HT-29 (cell line): Measurements from ENCODE around the gene NSUN4. TPM values are rescaled to one million over a fixed set of nuclear protein-coding genes. Genes with fewer than 3 reads are reported as not detected.
"Not testable (repeated sequence)": the region's sequence is repeated elsewhere in the genome, so short reads cannot be mapped to it uniquely, and the experiment has no call there.

Source experiments
- DNase-seq: peaks from one replicate; pipeline ENCODE4 v3.0.0-alpha.2; 2015; ENCODE audit warnings: low spot score
- total RNA-seq: library from RNA; depleted of rRNA; stranded (reverse); fragments of >200 nt; shearing (Covaris generic); gene quantifications from 2 replicates; pipeline ENCODE4 v1.2.3, GENCODE V29; 2014

NSUN4 gene
- total RNA-seq, 1 experiment from 2014 or later: 24.8 TPM

DNA sequence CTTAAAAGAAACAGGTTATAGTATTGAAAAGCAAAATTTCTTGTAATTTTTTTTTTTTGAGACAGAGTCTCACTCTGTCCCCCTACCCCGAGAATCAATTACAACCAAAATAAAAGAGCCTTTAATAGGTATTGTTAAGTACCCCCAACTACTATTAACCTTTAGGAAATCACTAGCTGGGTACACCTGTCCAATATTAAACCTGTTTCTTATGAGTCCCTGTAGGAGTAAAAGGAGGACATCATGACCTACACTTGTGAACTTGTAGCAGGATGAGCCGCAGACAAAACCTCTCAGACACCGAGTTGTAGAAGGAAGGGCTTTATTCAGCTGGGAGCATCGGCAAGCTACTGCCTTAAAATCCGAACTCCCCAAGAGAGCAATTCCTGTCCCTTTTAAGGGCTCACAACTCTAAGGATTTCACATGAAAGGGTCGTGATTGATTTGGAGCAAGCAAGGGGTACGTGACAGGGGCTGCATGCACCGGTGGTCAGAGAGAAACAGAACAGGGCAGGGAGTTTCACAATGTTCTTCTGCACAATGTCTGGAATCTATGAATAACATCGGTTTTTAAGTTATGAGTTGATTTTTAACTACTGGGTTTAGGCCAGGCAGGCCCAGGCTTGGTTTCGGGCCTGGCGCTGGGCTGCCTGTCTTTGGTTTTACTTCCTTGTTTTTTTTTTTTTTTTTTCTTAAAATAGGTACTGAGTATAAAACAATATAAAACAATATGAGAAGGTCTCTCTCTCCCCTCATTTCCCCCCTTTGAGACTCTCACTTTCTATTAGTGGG is 15.1 kb upstream of the NSUN4 start:
- not testable (repeated sequence) for DNase-seq

DNA sequence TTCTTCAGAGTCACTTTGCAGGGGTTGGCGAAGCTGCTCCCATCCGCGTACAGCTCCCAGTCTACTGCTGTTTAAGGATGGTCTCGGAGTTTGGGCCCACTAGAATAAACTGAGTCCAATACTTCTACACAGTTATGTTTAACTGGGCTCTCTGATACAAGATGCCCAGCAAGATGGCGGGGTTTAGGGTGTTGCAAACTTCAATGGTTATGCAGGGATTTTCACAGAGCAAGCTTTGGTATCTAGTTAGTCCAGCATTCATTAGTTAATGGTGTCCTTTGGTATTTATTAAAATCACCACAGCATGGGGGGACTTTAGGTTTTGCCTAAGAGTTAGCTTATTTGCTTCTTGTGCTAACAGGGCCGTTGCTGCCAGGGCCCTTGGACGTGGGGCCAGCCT is 12.4 kb upstream of the NSUN4 start:
- DNase-seq: not testable (repeated sequence)

- DNase-seq: not testable (repeated sequence)
These were observed 10.8 kb upstream of the NSUN4 start for GRCh38 chr1:46329807-46330206.

- DNase-seq: not testable (repeated sequence)
These were observed 10.2 kb upstream of the NSUN4 start for GRCh38 chr1:46330381-46330780.

DNA sequence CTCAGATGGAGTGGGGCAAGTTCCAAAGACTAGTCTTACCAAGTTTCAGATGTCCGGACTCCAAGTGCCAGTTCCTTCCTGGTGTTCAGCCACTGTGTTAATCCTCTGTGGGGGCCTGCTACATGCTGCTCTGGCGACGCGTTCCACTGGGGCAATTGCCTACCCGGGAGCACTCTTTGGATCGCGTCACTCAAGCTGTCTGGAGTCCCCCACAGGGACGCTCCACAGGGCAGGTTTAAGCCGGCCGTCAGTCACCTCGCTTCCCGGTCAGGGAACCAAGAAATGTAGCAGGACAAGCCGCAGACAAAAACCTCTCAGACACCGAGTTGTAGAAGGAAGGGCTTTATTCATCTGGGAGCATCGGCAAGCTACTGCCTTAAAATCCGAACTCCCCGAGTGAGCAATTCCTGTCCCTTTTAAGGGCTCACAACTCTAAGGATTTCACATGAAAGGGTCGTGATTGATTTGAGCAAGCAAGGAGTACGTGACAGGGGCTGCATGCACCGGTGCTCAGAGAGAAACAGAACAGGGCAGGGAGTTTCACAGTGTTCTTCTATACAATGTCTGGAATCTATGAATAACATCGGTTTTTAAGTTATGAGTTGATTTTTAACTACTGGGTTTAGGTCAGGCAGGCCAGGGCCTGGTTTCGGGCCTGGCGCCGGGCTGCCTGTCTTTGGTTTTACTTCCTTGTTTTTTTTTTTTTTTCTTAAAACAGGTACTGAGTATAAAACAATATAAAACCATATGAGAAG is 8.6 kb upstream of the NSUN4 start:
- not testable (repeated sequence) for DNase-seq

DNA sequence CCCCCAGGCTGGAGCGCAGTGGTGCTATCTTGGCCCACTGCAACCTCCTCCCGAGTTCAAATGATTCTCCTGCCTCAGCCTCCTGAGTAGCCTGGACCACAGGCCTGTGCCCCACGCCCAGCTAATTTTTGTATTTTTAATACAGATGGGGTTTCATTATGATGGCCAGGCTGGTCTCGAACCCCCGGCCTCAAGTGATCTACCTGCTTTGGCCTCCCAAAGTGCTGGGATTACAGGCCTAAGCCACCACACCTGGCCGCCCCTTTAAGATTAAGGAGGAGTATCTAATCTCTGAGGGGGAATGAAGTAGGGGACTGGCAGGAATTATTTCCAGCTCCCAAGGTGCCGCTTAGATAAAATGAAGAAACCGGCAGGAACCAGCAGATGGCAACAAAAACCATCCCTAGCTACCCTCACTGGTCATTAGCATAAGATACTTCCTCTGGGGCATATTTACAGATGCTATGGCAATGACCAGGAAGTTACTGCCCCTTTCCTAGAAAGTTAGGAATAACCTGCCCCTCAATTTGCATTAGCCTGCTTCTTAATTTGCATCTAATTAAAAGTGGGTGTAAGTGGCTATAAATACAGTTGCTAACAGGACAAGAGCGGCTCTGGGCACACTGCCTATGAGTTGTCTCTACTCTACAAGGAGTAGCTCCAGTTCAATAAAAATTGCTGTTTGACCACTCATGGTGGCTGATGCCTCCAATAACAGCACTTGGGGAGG is 7.1 kb upstream of the NSUN4 start:
- peak; percentile 75 for DNase-seq

GRCh38 chr1:46334030-46334384 is 6.6 kb upstream of the NSUN4 start:
- no peak for DNase-seq

- DNase-seq: no peak
These were observed 5.5 kb upstream of the NSUN4 start for GRCh38 chr1:46335081-46335480.

DNA sequence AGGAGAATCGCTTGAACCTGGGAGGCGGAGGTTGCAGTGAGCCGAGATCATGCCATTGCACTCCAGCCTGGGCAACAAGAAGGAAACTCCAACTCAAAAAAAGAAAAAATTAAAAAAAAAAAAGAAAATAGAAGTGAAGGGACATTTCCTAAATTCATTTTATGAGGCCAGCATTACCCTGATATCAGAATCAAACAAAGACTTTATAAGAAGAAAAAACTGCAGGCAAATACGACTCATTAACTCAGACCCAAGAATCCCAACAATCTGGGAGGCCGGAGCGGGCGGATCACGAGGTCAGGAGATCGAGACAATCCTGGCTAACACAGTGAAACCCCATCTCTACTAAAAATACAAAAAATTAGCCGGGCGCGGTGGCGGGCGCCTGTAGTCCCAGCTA is 3.2 kb upstream of the NSUN4 start:
- DNase-seq: not testable (repeated sequence)

GRCh38 chr1:46341222-46342083 is 846 bp downstream of the NSUN4 start:
- no peak for DNase-seq

DNA sequence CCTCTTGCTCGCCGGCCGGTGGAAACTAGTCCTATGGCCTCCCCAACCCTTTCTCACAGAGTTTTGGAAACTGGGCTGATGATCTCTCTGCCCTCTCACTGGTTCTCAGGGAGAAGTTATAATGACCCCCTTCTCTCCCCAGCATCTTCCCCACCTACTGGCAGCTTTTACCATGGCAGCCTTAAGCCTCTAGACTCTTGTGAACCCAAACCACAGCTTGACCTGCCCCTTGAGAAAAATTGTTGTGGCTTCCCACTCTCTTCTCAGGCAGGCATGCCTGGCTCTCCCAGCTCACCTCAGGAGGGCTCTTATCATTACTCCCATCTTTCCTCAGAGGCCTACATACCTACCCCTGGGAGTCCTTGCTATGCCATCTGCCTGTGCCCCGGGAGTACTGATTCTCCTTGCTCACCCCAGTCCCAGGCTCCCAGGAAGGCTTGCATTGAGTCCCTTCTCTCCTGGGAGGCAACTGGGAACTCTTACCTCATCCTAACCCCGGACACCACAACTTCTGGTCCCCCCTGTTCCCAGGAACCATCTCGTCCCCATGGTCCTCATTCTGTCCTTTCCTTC is 1.6 kb downstream of the NSUN4 start:
- peak; percentile 15 for DNase-seq

- DNase-seq: no peak
These were observed 2.2 kb downstream of the NSUN4 start for GRCh38 chr1:46342677-46343350.

GRCh38 chr1:46343351-46343695 is 2.7 kb downstream of the NSUN4 start:
- no peak for DNase-seq

DNA sequence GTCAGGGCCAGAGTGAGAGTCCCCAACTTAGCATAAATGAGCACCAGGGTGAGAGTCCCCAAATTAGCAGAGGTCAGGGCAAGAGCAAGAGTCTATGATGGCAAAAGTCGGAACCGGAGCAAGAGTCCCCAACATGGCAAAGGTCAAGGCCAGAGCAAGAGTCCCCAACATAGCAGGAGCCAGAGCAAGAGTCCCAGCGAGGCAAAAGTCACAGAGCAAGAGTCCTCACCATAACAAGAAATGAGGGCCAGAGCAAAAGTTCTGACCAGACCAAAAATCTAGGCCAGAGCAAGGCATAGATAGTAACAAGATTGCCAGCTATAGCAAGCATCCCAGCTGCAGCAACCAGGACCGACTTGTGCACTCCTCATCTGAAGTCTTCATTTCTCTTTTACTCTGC is 3.1 kb downstream of the NSUN4 start:
- no peak for DNase-seq

- no peak for DNase-seq
These were observed 3.9 kb downstream of the NSUN4 start for GRCh38 chr1:46344481-46344880.

GRCh38 chr1:46345281-46345680 is 4.7 kb downstream of the NSUN4 start:
- DNase-seq: no peak

DNA sequence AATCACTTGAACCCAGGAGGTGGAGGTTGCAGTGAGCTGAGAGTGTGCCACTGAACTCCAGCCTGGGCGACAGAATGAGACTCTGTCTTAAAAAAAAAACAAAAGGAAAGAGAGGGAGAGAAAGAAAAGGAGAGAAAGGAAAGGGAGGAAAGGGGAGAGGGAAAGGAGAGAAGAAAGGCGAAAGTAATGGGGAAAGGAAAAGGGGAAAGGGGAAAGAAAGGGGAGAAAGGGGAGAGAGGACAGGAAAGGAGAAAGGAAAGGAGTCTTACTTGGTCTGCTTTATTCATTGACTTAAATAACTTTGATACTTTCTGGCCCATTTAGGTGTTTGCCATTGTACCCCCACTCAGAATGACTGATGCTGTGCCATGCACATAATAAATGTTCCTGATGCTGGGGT is 11.8 kb downstream of the NSUN4 start:
- DNase-seq: no peak

DNA sequence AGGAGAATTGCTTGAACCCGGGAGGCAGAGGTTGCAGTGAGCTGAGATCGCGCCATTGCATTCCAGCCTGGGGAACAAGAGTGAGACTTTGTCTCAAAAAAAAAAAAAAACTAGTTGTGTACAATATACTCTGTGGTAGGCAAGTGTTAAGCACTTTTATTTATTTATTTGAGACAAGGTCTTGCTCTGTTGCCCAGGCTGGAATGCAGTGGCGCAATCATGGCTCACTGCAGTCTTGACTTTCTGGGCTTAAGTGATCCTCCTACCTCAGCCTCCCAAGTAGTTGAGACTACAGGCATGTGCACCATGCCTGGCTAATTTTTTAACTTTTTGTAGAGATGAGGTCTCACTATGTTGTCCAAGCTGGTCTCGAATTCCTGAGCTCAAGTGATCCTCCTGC is 15.3 kb downstream of the NSUN4 start:
- DNase-seq: not testable (repeated sequence)

DNA sequence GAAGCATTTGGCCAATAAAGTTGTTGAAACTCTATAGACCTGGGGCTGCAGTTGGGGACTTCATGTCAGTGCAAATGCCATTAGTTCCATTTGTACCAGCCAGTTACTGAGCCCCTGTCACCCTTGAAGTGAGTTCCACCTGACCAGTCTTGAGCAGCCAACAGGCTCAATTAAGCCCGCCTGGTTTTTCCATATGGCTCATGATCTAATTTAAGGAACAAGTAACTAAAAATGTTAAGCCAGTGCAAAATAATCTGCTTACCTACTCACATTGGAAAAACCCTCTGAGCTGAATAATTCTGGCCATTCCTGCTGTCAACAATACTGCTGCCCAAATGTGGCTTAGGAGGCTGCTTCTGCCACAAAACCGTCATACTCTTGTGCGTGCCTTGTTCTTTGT is 21.6 kb downstream of the NSUN4 start:
- no peak for DNase-seq

DNA sequence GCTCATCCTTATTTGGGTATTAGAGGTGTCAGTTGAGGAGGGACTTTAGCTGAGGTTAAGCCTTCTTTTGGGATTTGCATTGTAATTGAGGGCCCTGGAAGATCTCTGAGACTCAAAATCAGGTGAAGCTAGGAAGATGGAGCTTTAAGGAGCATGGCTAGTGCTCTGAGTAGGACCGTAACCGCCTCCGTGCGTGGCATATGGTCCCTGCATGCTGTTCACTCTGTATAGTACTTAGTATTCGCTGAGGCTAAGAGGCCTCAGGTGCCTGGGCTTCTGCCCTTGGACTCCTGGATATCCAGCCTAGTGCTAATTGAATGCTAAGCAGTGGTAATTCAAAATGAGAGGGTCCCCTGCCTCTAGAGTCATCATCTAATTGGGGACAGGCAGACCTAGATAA is 22.5 kb downstream of the NSUN4 start:
- no peak for DNase-seq

DNA sequence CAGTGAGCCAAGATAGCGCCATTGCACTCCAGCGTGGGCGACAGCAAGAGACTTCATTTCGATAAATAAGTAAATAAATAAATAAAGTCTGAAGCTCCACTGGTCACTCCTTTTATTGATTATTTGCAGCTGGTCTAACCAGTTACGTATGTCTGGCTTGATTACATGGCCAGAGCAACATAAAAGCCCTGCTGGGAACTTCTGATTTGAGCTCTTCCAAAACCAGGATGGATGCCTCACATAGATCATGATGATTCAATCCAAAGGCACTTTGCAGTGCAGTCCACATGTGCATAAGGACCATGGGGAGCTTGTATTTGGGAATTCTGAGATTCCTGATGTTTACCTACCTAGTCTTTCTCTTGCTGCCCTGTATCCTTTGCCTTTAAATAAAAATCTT is 24.0 kb downstream of the NSUN4 start:
- DNase-seq: peak; percentile 31
